ENCODE data around the gene HTR1D.
"Not testable (repeated sequence)": the region's sequence is repeated elsewhere in the genome, so short reads cannot be mapped to it uniquely, and the experiment has no call there.

DNA sequence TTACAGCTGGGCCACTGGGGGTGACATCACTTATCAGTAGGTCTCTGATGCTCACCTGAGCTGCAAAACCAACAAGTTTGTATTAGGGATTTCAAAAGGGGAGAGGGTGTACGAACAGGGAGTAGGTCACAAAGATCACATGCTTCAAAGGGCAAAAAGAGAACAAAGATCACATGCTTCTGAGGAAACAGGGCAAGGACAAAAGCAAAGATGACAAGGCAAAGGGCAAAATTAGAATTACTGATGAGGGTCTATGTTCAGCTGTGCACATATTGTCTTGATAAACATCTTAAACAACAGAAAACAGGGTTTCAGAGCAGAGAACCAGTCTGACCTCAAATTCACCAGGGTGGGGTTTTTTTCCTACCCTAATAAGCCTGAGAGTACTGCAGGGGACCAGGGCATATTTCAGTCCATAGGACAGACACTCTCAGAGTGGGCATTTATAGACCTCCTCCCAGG, 6.2 kb upstream of the HTR1D start:
- TF ChIP-seq, protein P1, sequence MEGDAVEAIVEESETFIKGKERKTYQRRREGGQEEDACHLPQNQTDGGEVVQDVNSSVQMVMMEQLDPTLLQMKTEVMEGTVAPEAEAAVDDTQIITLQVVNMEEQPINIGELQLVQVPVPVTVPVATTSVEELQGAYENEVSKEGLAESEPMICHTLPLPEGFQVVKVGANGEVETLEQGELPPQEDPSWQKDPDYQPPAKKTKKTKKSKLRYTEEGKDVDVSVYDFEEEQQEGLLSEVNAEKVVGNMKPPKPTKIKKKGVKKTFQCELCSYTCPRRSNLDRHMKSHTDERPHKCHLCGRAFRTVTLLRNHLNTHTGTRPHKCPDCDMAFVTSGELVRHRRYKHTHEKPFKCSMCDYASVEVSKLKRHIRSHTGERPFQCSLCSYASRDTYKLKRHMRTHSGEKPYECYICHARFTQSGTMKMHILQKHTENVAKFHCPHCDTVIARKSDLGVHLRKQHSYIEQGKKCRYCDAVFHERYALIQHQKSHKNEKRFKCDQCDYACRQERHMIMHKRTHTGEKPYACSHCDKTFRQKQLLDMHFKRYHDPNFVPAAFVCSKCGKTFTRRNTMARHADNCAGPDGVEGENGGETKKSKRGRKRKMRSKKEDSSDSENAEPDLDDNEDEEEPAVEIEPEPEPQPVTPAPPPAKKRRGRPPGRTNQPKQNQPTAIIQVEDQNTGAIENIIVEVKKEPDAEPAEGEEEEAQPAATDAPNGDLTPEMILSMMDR (conservative IDR thresholded peaks at IDR 0.05 in 1 of 2, IDR thresholded peaks at IDR 0.05 in 1 of 2; ENCODE audit: extremely low read depth in 1 of 2, insufficient read depth in 1 of 2, low read depth in 1 of 2, low read length in 2 of 2) = not testable (repeated sequence)
- TF ChIP-seq EZH2 (IDR thresholded peaks at IDR 0.05; ENCODE audit: borderline replicate concordance, low read length) = not testable (repeated sequence)
